Jurkat, Clone E6-1 (cell line): Measurements from ENCODE around the gene MYO7A.

Experiments used
- DNase-seq: peaks from one replicate; pipeline ENCODE4 v3.0.0-alpha.2; 2011; ENCODE audit warnings: low read depth, low spot score
- H3K4me3 ChIP-seq: 2 replicates; pipeline ENCODE4 v1.5.1; 2011; ENCODE audit warnings: mild to moderate bottlenecking, low read length, control low read depth, moderate library complexity

MYO7A gene

DNA sequence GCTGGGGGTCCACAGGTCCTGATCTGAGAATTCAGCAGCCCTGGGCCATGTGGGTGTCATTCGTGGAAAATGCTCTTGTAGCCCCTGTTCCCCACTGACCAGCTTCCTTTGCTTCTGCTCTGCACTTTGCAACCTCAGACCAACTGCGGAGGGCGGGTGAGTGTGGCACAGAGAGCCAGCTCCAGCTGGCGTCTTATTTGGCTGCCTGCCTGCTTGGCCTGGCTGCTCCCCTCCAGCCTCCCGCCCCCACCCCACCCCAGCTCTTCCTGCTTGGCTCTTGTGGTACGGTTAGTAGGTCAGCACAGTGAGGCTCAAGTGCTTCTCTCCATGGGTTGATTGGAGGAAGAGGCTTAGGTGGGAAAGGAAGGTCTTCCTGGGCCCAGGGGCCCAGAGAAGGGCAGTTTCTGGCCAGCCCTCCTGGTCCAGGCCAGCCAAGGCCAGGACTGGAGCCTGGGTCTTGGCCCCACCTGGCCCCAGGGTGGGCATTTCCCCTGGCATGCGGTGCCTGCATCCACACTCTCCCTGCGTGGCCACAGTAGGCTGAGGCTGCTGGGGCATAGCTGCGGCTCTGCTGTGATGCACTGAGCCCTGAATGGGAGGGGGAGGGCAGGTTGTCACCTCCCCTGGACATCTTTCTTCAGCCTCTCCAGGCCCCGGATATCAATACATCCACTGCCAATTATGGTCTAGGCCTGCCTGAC, 26.5 kb downstream of the MYO7A start:
- no peak for DNase-seq
- no peak overlapping the region for H3K4me3 ChIP-seq

DNA sequence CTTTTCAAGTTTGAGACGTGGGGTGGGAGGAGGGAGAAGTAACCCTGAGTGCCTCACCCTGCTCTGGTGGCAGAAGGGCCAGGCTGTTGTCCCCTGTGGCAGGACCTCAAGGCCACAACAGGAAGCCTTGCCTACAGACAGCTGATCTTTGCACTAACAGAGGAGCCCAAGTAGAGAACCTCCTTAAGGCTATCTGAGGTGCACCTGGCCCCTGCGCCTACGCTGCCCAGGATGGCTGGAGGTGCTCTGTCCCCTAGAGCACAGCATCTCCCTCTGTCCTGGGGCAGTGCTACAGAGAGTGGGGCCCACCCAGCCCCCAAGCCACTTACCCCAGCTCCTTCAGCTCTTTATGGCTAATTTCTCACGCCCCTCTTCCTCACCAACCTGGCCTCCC, 27.0 kb downstream of the MYO7A start:
- DNase-seq = no peak
- no peak overlapping the region for H3K4me3 ChIP-seq

DNA sequence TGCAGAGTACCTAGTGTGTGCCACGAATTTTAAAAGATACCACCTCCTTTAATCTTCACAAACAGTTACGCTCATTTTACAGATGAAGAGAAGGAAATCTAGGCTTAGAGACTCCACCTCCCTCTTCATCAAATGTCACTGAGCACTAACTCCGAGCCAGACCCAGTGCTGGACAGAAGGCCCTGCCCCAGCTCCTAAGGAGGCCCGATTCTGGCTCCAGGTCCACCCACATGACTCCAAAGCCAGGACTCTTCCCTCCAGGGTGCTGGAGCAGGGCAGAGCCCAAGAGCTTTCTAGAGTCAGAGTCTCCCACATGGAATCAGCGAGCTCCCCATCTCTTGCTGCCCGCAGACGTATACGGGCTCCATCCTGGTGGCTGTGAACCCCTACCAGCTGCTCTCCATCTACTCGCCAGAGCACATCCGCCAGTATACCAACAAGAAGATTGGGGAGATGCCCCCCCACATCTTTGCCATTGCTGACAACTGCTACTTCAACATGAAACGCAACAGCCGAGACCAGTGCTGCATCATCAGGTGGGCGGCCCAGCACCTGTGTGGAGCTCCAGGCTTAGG, 27.6 kb downstream of the MYO7A start:
- DNase-seq = no peak
- H3K4me3 ChIP-seq = no peak overlapping the region

DNA sequence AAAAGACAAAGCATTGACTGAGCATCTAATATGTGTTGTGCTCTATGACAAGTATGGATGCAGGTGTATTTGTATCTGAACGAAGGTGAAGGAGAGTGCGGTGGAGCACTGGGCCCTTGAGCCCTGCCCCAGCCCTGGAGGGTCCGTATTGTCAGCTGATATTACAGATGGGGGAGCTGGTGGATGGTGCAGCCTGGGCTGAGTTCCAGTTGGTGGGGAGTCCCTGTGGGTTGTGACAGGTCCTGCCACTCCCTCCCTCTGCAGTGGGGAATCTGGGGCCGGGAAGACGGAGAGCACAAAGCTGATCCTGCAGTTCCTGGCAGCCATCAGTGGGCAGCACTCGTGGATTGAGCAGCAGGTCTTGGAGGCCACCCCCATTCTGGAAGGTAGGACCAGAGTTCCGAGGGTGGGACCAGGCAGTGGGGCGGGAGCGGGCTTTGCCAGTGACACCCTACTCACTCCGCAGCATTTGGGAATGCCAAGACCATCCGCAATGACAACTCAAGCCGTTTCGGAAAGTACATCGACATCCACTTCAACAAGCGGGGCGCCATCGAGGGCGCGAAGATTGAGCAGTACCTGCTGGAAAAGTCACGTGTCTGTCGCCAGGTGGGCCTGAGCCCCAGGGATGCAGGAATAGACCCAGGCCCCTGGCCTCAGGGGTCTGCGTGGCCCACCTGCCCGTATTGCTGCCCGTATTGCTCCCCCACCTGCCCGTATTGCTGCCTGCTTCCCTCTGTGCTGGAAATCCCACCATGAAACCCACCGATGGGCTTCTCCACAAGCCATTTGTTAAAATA, 28.6 kb downstream of the MYO7A start:
- H3K4me3 ChIP-seq = no peak overlapping the region
- no peak for DNase-seq

- no peak overlapping the region for H3K4me3 ChIP-seq
- DNase-seq = no peak
Measured at GRCh38 chr11:77158041-77158695, 30.1 kb downstream of the MYO7A start.

GRCh38 chr11:77159219-77159936, 31.3 kb downstream of the MYO7A start:
- DNase-seq = no peak

GRCh38 chr11:77159937-77160495, 32.0 kb downstream of the MYO7A start:
- H3K4me3 ChIP-seq = no peak overlapping the region

More at GRCh38 chr11:77159219-77159936, 31.3 kb downstream of the MYO7A start:
- H3K4me3 ChIP-seq = no peak overlapping the region

GRCh38 chr11:77163271-77163670, 35.2 kb downstream of the MYO7A start:
- DNase-seq = no peak
- no peak overlapping the region for H3K4me3 ChIP-seq

More at GRCh38 chr11:77159937-77160495, 32.0 kb downstream of the MYO7A start:
- DNase-seq = no peak

- H3K4me3 ChIP-seq = no peak overlapping the region
- no peak for DNase-seq
Measured at GRCh38 chr11:77165066-77165465, 37.0 kb downstream of the MYO7A start.

DNA sequence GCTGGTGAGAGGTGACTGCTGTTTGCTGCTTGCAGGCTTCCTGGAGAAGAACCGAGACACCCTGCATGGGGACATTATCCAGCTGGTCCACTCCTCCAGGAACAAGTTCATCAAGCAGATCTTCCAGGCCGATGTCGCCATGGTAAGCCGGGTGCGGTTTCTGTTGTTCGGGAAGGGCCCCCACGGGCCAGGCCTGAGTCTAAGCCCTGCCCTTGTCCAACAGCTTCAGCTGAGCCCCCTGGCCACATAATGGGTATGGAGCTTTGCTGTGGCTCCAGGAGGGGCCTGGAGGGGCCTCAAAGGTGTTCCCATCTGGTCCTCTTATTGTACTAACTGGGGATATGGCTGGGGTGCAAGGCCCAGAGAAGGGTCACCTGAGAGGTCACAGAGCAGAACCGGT, 38.0 kb downstream of the MYO7A start:
- DNase-seq = no peak
- H3K4me3 ChIP-seq = no peak overlapping the region

GRCh38 chr11:77167111-77167626, 39.1 kb downstream of the MYO7A start:
- no peak overlapping the region for H3K4me3 ChIP-seq
- no peak for DNase-seq

DNA sequence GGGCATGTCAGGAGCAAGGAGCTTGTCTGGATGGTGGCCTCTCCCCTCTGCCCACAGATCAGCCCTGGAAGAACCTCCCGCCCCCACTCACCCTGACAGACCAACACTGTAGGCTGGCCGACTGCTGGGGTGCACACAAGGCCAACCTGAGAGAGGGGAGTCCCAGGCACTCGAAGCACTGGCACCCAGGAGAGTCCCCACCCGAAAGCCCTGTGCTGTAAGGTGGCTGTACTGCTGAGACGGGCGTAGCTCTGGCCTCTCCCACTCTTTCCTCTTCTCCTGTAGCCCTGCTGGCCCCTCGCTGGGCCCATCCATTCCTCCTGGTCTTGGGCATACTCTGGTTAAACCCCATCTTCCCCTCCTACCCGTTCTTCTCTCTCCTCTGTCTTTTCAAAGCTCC, 39.7 kb downstream of the MYO7A start:
- no peak overlapping the region for H3K4me3 ChIP-seq
- DNase-seq = no peak

- no peak for DNase-seq
- no peak overlapping the region for H3K4me3 ChIP-seq
Measured at GRCh38 chr11:77170107-77170506, 42.1 kb downstream of the MYO7A start.

- H3K4me3 ChIP-seq = no peak overlapping the region
- DNase-seq = no peak
Measured at GRCh38 chr11:77171254-77171653, 43.2 kb downstream of the MYO7A start.

GRCh38 chr11:77171885-77172665, 44.0 kb downstream of the MYO7A start:
- no peak overlapping the region for H3K4me3 ChIP-seq

GRCh38 chr11:77172666-77172982, 44.6 kb downstream of the MYO7A start:
- H3K4me3 ChIP-seq = no peak overlapping the region
- no peak for DNase-seq

More at GRCh38 chr11:77171885-77172665, 44.0 kb downstream of the MYO7A start:
- no peak for DNase-seq

DNA sequence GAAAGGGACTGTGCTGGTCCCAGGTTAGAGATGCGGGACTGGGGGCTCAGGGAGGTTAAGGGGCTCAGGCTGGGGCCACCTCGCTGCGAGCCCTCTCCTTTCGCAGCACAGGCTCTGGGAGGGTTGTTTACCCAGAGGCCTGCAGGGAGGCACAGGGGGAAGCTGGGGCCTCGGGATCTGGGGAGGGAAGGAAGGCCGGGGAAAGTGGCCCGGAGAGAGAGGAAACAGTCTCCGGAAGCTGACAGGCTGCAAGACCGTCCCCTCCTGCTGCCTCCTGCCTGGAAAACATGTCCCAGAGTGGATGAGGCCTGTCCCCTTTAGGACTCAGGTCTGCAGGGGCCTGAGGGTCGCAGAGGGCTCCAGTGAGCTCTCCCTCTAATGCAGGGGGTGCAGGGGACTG, 45.4 kb downstream of the MYO7A start:
- no peak overlapping the region for H3K4me3 ChIP-seq
- no peak for DNase-seq

GRCh38 chr11:77174559-77174958, 46.5 kb downstream of the MYO7A start:
- H3K4me3 ChIP-seq = no peak overlapping the region
- no peak for DNase-seq
